K562 (cell line): ENCODE results near the gene NUP155. TPM values are rescaled to one million over a fixed set of nuclear protein-coding genes. Genes with fewer than 3 reads are reported as not detected.
"Not testable (repeated sequence)": the region's sequence is repeated elsewhere in the genome, so short reads cannot be mapped to it uniquely, and the experiment has no call there.

Experiments
- ATAC-seq: fragments of 200-7000 bp; cut with Tn5 transposase; 3 replicates; pipeline ENCODE4 v1.9.1; 2020; ENCODE audit warnings: moderate library complexity
- BruUV-seq: library from RNA; stranded (reverse); fragments of 400-500 nt; replicated peaks from 2 replicates; lab custom pipeline; 2021; lab: Mats Ljungman, UMichigan
- CTCF ChIA-PET: fragments of 300-600 bp; formaldehyde crosslinking; extraction: SDS; loops from one replicate; lab custom pipeline; 2021; ENCODE audit warnings: low intra/inter-chr PET ratio; lab: Yijun Ruan, JAX
- POLR2A ChIA-PET: fragments of 300-600, 350-650 bp; sonication (Branson Sonifier 250); formaldehyde crosslinking; extraction: SDS; loops from one replicate; lab custom pipeline; 2021; ENCODE audit warnings: antibody characterized with exemption, inconsistent platforms; lab: Yijun Ruan, JAX
- DNase-seq, 4 experiments: peaks; one replicate each; pipeline versions ENCODE4 v3.0.0 to v3.0.0-alpha.2; 2011 to 2018; ENCODE audit warnings: low spot score in 3 of 4, mixed read lengths in 3 of 4; ENCODE audit errors: extremely low read depth in 1 of 4
- FAIRE-seq: peaks from 2 replicates; lab custom pipeline; 2011; peaks lifted over from hg19 to GRCh38; lab: Jason Lieb, UNC
- H2AFZ ChIP-seq: 2 replicates; pipeline ENCODE4 v1.6.0; 2011; ENCODE audit warnings: low read depth, low read length, control low read depth, inconsistent platforms
- H3K27ac ChIP-seq: fragments of 200-600 bp; 3 replicates; pipeline ENCODE4 v1.8.0; 2011; ENCODE audit warnings: low read depth, mild to moderate bottlenecking, control low read depth, inconsistent platforms, low read length, moderate library complexity, mixed read lengths; ENCODE audit errors: extremely low read depth
- H3K27me3 ChIP-seq, 2 experiments: fragments of 300-600 bp in 1 of 2; 2 replicates in 1 of 2; 3 replicates in 1 of 2; pipeline versions ENCODE4 v1.6.0 to v1.8.0; 2011; ENCODE audit warnings: inconsistent platforms in 2 of 2, low read length in 2 of 2, mild to moderate bottlenecking in 1 of 2, mixed read lengths in 1 of 2, moderate library complexity in 1 of 2; ENCODE audit not compliant: control insufficient read depth in 2 of 2, insufficient read depth in 2 of 2
- H3K36me3 ChIP-seq: fragments of 300-600 bp; 3 replicates; pipeline ENCODE4 v1.8.0; 2011; ENCODE audit warnings: mild to moderate bottlenecking, low read length, inconsistent platforms; ENCODE audit not compliant: control insufficient read depth, insufficient read depth
- H3K4me1 ChIP-seq, 2 experiments: fragments of 200-600 bp in 1 of 2; replicated peaks in 1 of 2; 2 replicates in 1 of 2; 3 replicates in 1 of 2; pipeline versions ENCODE4 v1.5.1 to v1.8.0; 2011; ENCODE audit warnings: inconsistent platforms in 2 of 2, low read length in 2 of 2, mild to moderate bottlenecking in 1 of 2, mixed read lengths in 1 of 2, moderate library complexity in 1 of 2; ENCODE audit not compliant: control insufficient read depth in 2 of 2, insufficient read depth in 2 of 2
- H3K4me2 ChIP-seq: 2 replicates; pipeline ENCODE4 v1.6.1; 2011; ENCODE audit warnings: low read length, control low read depth, inconsistent platforms, mixed read lengths; ENCODE audit not compliant: insufficient read depth
- H3K4me3 ChIP-seq: fragments of 200-600 bp; sonication (generic), shearing (Covaris generic); 2 replicates; pipeline ENCODE4 v1.5.1; 2016; ENCODE audit warnings: control low read depth, inconsistent platforms
- H3K79me2 ChIP-seq: fragments of 200-600 bp; 3 replicates; pipeline ENCODE4 v1.8.0; 2011; ENCODE audit warnings: low read length, inconsistent platforms; ENCODE audit not compliant: control insufficient read depth, insufficient read depth
- H3K9ac ChIP-seq, 2 experiments: 2 replicates each; pipeline versions ENCODE4 v1.6.0 to v1.6.1; 2011; ENCODE audit warnings: low read depth in 2 of 2, low read length in 2 of 2, control low read depth in 1 of 2, inconsistent platforms in 1 of 2, mild to moderate bottlenecking in 1 of 2, mixed read lengths in 1 of 2; ENCODE audit not compliant: insufficient read depth in 1 of 2
- H3K9me1 ChIP-seq: one replicate; pipeline ENCODE4 v1.6.0; 2011; ENCODE audit warnings: inconsistent platforms, mild to moderate bottlenecking, low read length, moderate library complexity; ENCODE audit not compliant: control insufficient read depth, insufficient read depth
- H3K9me3 ChIP-seq: replicated peaks from 2 replicates; pipeline ENCODE4 v1.5.1; 2011; ENCODE audit warnings: low read depth, low read length, inconsistent platforms; ENCODE audit not compliant: control insufficient read depth, insufficient read depth
- H4K20me1 ChIP-seq: replicated peaks from 2 replicates; pipeline ENCODE4 v1.6.1; 2011; ENCODE audit warnings: low read length, inconsistent platforms, mixed read lengths; ENCODE audit not compliant: control insufficient read depth, insufficient read depth
- CGGBP1 ChIP-seq: fragments of 250-450 bp; sonication (Bioruptor Pico); IDR thresholded peaks from 2 replicates; pipeline ENCODE4 v1.9.0; 2021; ENCODE audit warnings: mild to moderate bottlenecking
- HNRNPLL ChIP-seq: fragments of 200-400 bp; formaldehyde crosslinking; IDR thresholded peaks from 2 replicates; pipeline ENCODE4 v1.6.1; 2017; ENCODE audit warnings: low read length, low read depth, mild to moderate bottlenecking; ENCODE audit not compliant: poor library complexity, severe bottlenecking
- NCOA4 ChIP-seq: fragments of 450-650 bp; IDR thresholded peaks from 2 replicates; pipeline ENCODE4 v1.6.1; 2018; ENCODE audit warnings: mild to moderate bottlenecking; ENCODE audit not compliant: partially characterized antibody
- NFRKB ChIP-seq: fragments of 450-650 bp; IDR thresholded peaks from 2 replicates; pipeline ENCODE4 v1.6.1; 2016; ENCODE audit warnings: low read depth
- STAT6 ChIP-seq: sonication (generic); formaldehyde crosslinking; IDR thresholded peaks from 2 replicates; pipeline ENCODE4 v1.8.1; 2023; ENCODE audit warnings: mild to moderate bottlenecking, missing genetic modification reagents
- TRIM25 ChIP-seq: fragments of 450-650 bp; IDR thresholded peaks from 2 replicates; pipeline ENCODE4 v1.7.0; 2016; ENCODE audit warnings: borderline replicate concordance
- ZBTB43 ChIP-seq: sonication (generic); formaldehyde crosslinking; IDR thresholded peaks from 2 replicates; pipeline ENCODE4 v1.8.0; 2023; ENCODE audit warnings: mild to moderate bottlenecking, missing genetic modification reagents
- WGBS: fragments of 100-300 bp; shearing (Covaris generic); methylation state at CpG from one replicate; pipeline ENCODE4 v1.1.6; 2016; ENCODE audit warnings: low coverage, mixed read lengths; ENCODE audit not compliant: insufficient coverage; ENCODE audit errors: missing lambda C conversion rate; 5-methylcytosine and 5-hydroxymethylcytosine counted together
- in situ Hi-C: fragments of 300-500 bp; cut with MboI; formaldehyde crosslinking; loops from 4 replicates; pipeline ENCODE4 v1.15.0; 2018; ENCODE audit warnings: inconsistent platforms, mixed read lengths
- intact Hi-C: fragments of 100-400 bp; cut with micrococcal nuclease; formaldehyde crosslinking; loops from 2 replicates; pipeline ENCODE4 v1.14.2; 2022
- polyA plus RNA-seq, 8 experiments: library from polyadenylated mRNA; depleted of rRNA in 4 of 8; stranded (reverse) in 5 of 8; unstranded in 3 of 8; fragments of >200 nt; fragmentation: Nextera tagmentation in 2 of 8; fragmentation: Illumina TruSeq in 1 of 8; extraction: Ambion mirVana in 2 of 8; extraction: Trizol in 1 of 8; gene quantifications; 2 replicates each; pipeline versions ENCODE4 v1.2.1 to v1.2.3, GENCODE V29; 2011 to 2014; ENCODE audit warnings: inconsistent platforms in 1 of 8, missing spikeins in 1 of 8
- total RNA-seq, 7 experiments: library from RNA; depleted of rRNA in 6 of 7; stranded (reverse); fragments of >200 nt in 6 of 7; fragmentation: Illumina TruSeq in 2 of 7; extraction: Trizol in 2 of 7; gene quantifications; 2 replicates each; pipeline versions ENCODE4 v1.2.1 to v1.2.3, GENCODE V29; 2011 to 2021; ENCODE audit warnings: low replicate concordance in 1 of 7

The NUP155 gene
- total and polyA plus RNA-seq, 9 of the 15 experiments (the other 6 are each of a cell fraction or from before 2014, with no cell fraction given), result 39.3 to 130 (median 77.0) TPM

- ChIA-PET POLR2A (interaction anchor here (0.6 to 1.5 kb wide), 3 partner anchors 12 to 398 kb away, joined by 3 to 4 read pairs (median 3); no protein-coding TSS in a partner anchor), CTCF (no interaction called here)
- H4K20me1 ChIP-seq, result no peaks in the 10 kb centered on the region
- WGBS, result 68% methylated on average over 9 of the region's 9 CpGs
- H3K4me2 ChIP-seq, result no peak overlapping the region
- H3K27ac ChIP-seq, result no peak overlapping the region
- no peak for FAIRE-seq
- no peaks in the 10 kb centered on the region for H3K27me3 ChIP-seq
- in situ Hi-C loops, result no loop called here
- no peak overlapping the region for H3K9ac ChIP-seq
- no peaks in the 10 kb centered on the region for H3K4me1 ChIP-seq
- no peaks in the 10 kb centered on the region for H3K79me2 ChIP-seq
- no TSS peak for BruUV-seq
- H3K4me3 ChIP-seq, result no peak overlapping the region
- no peak overlapping the region for H2AFZ ChIP-seq
- peaks cover 4% of the 10 kb centered on the region; the same call in 1 of the 3 replicates for H3K36me3 ChIP-seq
- intact Hi-C loops, result no loop called here
- TF ChIP-seq CGGBP1 (CRISPR knock-in tag) (no peak), NFRKB (no peak), NCOA4 (no peak), STAT6 (no peak), TRIM25 (no peak), HNRNPLL (no peak), ZBTB43 (CRISPR knock-in tag) (no peak)
- TF ChIP-seq, all 486 proteins: peak for 0
- ATAC-seq, result no peak
- Histone ChIP-seq H3K9me1 (no peaks in the 10 kb centered on the region), H3K9me3 (no peaks in the 10 kb centered on the region)
- DNase-seq, result no peak
Observed at GRCh38 chr5:37417347-37417746, 46.4 kb upstream of the NUP155 start.

- H3K4me3 ChIP-seq, intact Hi-C loops, H3K79me2 ChIP-seq, DNase-seq, H4K20me1 ChIP-seq, H3K9ac ChIP-seq, H2AFZ ChIP-seq, FAIRE-seq, H3K36me3 ChIP-seq, H3K27ac ChIP-seq, CTCF ChIA-PET, ATAC-seq, H3K4me2 ChIP-seq, H3K4me1 ChIP-seq, H3K9me3 ChIP-seq, in situ Hi-C loops, H3K27me3 ChIP-seq, POLR2A ChIA-PET, H3K9me1 ChIP-seq, BruUV-seq: not testable (repeated sequence)
- no CpG with 5 or more reads among the region's 33 CpGs for WGBS
Observed at GRCh38 chr5:37415456-37415855, 44.5 kb upstream of the NUP155 start.
